ENCODE data around the gene SOCS1.

GRCh38 chr16:11283820-11284248, 27.8 kb upstream of the SOCS1 start:
- no peak for TF ChIP-seq CTCF (IDR thresholded peaks at IDR 0.05)
- TF ChIP-seq POLR2A (IDR thresholded peaks at IDR 0.05) = no peak

All from gastroesophageal sphincter (tissue), 3 donors.